GM12875 (cell line): ENCODE measurements around the gene TMEM176B.

Experiments
- H3K4me3 ChIP-seq: one replicate; pipeline ENCODE4 v1.5.1; 2011; ENCODE audit warnings: low read depth, low read length, control low read depth
- TF ChIP-seq, protein P1 (sequence below): IDR thresholded peaks from 2 replicates; pipeline ENCODE4 v1.5.1; 2011; ENCODE audit warnings: low read depth, mild to moderate bottlenecking, control low read depth, inconsistent platforms, low read length, moderate library complexity, borderline replicate concordance; ENCODE audit not compliant: insufficient read depth

The TMEM176B gene

DNA sequence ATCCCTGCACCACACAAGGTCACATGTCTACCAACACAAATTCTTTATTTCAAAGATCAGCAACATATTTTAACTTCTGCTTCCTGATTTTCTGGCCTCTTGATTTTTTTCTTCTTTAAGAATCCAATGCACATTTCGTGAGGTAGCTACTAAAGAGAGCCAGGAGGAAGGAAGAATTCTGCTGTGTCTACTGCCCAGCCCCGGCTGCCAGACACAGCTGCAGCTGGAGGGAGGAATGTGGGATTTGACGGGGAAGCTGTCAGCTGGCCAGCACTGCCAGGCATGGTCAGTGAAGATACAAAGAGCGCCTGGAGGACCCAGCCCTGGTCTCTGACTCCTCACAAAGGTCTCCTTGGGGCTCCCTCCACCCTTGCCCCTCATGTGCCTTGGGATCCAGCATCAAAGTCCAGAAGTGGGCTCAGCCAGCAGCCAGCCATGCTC lies 45.3 kb upstream of the TMEM176B start:
- no peak overlapping the region for H3K4me3 ChIP-seq
- TF ChIP-seq, protein P1, sequence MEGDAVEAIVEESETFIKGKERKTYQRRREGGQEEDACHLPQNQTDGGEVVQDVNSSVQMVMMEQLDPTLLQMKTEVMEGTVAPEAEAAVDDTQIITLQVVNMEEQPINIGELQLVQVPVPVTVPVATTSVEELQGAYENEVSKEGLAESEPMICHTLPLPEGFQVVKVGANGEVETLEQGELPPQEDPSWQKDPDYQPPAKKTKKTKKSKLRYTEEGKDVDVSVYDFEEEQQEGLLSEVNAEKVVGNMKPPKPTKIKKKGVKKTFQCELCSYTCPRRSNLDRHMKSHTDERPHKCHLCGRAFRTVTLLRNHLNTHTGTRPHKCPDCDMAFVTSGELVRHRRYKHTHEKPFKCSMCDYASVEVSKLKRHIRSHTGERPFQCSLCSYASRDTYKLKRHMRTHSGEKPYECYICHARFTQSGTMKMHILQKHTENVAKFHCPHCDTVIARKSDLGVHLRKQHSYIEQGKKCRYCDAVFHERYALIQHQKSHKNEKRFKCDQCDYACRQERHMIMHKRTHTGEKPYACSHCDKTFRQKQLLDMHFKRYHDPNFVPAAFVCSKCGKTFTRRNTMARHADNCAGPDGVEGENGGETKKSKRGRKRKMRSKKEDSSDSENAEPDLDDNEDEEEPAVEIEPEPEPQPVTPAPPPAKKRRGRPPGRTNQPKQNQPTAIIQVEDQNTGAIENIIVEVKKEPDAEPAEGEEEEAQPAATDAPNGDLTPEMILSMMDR, result no peak

DNA sequence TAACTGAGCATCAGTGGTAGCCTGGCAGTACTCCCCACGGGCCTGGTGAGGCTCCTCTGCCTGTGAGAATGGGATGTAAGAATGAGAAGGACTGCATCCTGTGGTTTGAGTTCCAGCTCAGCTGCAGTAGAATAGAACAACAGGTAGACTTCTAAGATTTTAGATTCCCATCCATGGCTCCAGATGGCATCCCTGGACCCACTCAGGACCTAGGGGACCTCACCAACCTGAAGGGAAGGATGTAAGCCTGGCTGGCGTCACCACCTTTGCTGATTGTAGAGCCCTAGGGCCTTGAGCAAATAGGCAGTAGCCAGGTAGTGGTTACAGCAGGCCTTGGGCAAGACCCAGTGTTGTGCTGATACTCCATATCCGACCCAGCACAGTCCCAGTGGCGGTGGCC lies 42.6 kb upstream of the TMEM176B start:
- TF ChIP-seq, protein P1, result no peak
- H3K4me3 ChIP-seq, result no peak overlapping the region

DNA sequence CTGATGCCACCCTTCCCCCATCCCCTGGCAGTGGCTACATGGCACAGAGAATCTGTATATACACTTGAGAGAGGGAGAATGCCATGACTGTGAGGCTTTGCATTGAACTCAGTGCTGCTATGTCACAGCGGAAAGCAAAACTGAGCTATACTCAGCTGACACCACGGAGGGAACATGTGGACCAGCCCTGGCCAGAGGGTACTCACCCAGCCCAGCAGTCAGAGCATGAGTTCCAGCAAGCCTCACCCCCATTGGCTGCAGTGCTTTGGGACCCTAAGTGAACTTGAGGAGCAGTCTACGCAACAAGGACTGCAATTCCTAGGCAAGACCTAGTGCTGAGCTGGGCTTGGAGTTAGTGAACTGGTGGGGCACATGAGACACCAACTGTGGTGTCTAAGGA lies 41.9 kb upstream of the TMEM176B start:
- TF ChIP-seq, protein P1, result no peak
- no peak overlapping the region for H3K4me3 ChIP-seq

DNA sequence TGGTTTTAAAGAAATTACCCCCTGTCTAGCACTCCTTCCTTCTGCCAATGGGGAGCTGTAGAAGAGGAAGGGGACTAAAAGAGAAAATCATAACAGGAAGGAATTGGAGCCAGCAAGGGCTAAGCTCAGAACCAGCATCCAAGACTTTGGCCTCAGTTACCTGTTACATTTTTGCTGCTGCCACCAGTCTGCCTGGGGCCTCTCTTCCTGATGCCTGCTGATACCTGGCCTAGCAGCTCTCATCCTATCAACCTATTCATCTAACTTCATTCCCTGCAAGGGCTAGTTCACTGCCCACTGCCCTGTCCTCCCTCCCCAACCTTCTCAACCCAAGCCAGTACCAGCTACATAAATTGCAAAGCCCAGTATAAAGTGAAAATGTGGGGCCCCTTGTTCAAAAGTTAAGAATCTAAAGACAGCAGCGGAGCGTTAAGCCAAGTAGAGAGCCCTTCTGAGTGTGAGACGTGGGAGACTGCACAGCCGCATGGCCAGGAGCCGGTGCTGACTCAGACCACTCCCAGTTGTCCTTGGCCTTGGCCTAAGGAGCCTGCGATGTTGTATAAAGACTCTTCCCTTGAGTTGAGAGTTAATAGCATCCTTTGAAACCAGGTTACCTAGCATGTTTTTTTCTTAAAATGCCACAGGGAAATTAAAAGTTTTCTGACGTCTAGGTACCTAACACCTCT lies 38.9 kb upstream of the TMEM176B start:
- no peak overlapping the region for H3K4me3 ChIP-seq
- TF ChIP-seq, protein P1, result no peak

DNA sequence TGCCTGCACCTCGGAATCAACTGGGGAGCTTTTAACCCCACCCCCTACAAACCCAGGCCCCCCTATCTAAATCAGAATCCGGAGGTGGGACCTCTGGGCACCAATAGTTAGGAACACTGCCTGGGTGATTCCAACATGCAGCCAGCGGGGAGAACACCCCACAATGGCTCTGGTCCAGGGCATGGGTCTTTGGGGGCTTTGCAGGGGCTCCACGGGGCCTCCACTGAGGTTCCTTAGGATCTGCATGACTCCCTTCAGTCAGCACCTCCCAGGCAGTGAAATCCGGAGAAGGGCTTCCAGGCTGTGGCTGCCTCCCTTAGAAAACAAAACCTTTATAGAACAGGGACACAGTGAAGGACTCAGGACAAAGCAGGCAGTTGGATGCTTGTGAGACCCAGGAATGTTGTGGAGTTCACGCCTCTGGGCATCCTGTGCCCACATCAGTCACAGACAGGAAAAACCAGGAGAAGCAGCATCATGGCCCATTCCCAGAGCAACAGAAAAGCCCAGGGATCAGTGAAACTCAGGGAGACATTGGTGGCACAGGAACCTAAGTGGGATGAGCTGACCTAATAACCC lies 35.6 kb upstream of the TMEM176B start:
- TF ChIP-seq, protein P1, result no peak
- H3K4me3 ChIP-seq, result no peak overlapping the region

DNA sequence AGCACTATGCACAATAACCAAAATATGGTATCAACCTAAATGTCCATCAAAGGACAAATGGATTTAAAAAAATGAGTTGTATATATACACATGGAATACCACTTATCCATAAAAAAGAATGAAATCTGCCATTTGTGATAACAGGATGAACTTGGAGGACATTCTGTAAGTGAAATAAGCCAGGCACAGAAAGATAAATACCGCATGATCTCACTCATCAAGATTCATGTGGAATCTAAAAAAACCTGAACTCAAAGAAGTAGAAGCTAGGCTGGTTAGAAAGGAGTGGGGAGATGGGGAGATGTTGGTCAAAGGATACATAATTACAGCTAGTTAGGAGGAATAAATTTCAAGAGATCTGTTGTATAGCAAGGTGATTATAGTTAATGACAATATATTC lies 34.9 kb upstream of the TMEM176B start:
- no peak overlapping the region for H3K4me3 ChIP-seq
- TF ChIP-seq, protein P1, result no peak

DNA sequence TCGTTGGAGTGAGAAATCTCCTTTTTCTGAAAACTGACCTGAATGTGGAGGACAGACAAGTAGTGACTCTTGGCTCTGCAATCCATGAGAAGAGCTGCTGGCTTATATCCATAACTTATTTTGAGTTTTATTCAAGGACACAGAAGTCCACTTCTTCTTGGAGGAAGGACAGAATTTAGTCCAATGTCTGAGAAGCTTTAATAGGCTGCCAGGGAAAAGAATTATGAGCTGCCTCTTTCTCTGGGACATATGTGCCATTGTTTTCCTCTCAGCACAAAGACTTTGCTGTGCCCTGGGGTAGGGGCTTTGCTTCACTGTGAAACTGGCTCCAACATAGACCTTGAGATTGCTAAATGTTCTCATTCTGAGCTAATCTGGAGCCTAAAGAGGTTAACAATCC lies 31.7 kb upstream of the TMEM176B start:
- TF ChIP-seq, protein P1, result no peak
- no peak overlapping the region for H3K4me3 ChIP-seq
